Activated T-cell treated with anti-CD3 and anti-CD28 coated beads, Interleukin-2, amount 50 U/mL, for 48 hours (primary cell): ENCODE measurements around the gene NPDC1.
"Not testable (repeated sequence)": the region's sequence is repeated elsewhere in the genome, so short reads cannot be mapped to it uniquely, and the experiment has no call there.

Source experiments
- DNase-seq, 2 experiments: peaks; one replicate each; pipeline ENCODE4 v3.0.0-alpha.2; 2020

Gene NPDC1

GRCh38 chr9:137074657-137075274 lies 28.8 kb upstream of the NPDC1 start:
- no peak for DNase-seq

- no peak for DNase-seq
Observed at GRCh38 chr9:137073992-137074399, 28.0 kb upstream of the NPDC1 start.

GRCh38 chr9:137071282-137071681 lies 25.3 kb upstream of the NPDC1 start:
- no peak for DNase-seq

DNA sequence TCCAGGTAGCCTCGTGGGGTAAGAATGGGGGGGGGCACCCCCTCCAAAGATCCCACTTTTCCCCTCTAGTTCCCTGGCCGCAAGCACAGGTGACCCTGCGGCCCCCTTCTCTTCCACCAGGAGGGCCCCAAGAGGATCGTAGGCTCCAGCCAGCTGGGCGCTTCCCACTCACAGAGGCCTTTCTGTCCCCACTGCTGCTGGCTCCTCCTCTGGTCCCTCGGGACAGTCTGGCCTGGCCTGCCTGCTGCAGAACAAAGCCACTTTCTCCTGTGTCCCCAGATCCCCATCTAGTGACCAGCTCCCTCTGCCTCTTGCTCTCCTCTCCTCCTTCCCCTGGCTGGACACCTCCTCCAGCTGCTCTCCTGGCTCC lies 24.9 kb upstream of the NPDC1 start:
- DNase-seq: no peak

GRCh38 chr9:137070201-137070905 lies 24.4 kb upstream of the NPDC1 start, which contains the start of gene SAPCD2:
Gene SAPCD2, minus strand, starts transcription at chr9:137070557. Its CDS starts 97 bp downstream, at chr9:137070460.
- DNase-seq: peak; percentile 86 to 88

DNA sequence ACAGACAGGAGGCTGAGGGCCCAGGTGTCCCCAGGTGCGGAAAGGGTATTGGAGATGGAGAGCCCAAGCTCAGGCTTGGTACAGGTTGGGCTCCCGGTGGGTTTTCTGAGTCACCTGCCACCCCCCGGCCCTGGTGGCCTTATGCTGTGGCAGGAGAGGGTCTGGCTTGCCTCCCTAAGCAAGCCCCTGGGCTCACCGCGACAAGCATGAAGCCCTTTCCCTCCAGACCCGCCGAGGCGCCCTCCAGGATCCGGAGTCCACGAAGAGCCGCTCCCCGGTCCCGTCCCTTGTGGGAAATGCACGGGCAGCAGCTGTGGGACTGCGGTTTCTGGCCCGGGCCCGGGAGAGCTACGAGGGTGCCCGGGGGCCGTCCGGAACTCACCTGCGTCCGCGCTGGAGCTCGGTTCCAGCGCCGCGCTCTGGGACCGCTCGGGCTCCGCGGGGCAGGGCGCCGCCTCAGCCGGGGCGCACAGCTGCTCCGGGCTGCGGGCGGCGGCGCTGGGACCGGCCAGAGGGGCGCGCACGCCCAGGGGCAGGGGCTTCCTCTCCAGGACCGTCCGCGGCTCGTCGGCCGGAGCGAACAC lies 23.6 kb upstream of the NPDC1 start:
- no peak for DNase-seq

DNA sequence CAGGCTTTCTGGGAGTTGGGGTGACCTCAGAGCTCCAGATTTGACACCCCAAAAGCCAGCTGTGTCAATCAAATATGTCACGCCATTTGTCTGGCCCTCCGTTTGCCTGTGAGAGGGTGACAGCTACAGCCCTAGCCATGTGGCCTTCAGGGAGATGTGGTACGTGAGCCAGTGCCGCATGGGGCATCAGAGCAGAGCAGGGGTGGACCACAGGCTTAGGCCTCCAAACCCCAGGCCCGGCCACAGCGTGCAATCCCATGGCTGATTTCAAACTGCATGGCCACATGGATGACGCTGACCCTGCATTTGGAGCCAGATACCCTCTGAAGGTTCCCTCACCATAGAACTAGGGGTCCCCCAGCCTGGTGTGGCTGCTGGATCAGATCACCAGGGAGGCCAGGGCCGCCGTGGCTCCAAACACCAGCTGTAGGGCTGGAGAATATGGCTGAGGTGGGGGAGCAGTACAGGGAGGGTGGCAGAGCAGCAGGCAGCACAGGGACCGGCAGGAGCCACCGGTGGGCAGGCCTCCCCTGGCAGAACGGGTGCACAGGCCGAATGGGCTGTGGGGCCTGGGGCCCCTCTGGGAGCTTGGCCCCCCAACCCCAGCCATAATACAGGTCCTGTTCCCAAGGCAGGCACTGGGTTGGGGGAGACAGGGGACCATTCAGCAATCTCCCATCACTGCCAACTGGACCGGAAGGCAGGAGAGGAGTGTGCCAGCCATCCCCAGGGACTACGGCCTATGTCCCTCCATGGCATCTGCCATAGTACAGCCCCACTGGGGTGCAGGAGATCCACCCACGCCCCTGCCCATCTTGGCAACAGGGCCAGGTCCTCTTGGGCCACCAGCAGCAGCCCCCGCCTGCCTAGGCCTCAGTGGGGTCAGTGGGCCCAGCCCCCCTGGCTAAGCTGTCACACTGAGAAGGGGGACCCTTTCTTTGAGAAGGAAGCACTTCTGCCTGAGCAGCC lies 22.8 kb upstream of the NPDC1 start:
- DNase-seq: no peak

DNA sequence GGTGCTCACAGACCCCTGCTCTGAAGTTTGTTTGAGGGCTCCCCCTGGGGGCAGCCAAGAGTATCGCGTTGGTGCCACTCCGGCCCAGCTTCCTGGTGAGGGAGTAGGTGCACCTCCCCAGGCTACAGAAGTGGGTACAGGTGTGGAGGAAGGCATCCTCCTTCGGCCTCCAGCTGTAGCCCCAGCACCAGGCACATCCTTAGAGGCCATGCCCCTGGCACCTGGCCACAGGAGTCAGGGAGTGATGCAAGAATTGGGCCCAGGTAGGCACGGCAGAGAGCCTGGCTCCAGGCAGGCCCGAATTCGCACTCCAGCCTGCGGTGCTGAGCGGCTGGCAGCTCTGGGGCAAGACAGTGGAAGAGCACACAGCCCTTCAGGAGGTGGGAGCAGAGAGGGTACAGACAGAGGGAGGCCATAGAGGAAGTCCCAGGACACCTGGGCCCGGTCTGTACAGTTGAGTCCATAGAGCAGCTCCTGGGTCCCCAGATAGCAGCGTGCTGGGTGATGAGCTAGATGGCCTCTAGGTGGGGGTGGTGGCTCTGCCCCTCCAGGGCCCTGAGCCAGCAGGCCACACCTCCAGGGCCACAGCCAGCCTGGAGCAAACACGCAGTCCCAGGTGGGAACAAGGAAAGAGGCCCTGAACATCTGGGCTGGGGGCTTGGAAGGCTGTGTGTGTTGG lies 22.0 kb upstream of the NPDC1 start:
- DNase-seq: peak; percentile 92 to 93

DNA sequence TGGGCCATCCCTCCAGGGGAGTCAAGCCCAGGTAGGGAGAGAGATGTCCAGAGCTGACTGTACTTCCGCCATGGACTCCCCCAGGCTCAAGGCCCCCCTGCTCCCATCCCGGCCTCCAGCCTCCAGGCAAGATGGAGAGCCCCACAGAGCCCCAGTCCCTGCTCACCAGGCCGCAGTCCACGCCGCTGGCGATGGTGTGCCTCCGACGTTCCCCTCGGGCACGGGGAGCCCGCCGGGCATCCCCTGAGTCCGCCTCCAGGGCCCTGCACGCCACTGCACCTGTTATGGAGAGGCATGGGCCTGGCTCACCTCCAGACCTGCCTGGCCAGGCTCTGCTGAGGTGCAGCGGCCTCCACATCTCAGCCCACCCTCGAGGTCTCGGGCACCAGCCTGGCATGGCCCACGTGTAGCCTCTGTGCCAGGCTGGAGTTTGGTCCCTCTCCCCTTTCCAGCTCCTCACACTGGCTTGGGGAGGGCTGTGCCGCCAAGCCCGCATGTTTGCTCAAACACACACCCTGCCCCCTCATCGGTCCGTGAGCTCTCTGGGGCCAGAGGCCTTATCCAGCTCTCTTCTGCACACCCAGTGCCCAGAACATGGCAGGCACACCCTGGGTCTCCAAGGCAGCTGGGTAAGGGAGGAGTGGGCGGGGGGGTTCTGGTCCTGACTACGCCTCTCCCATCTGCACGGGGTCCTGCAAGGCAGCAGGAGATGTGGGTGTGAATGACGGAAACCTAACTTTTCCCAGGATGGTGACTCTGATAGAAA lies 20.3 kb upstream of the NPDC1 start:
- DNase-seq: no peak

GRCh38 chr9:137065336-137065967 lies 19.5 kb upstream of the NPDC1 start:
- DNase-seq: no peak

GRCh38 chr9:137064880-137065164 lies 18.8 kb upstream of the NPDC1 start:
- DNase-seq: no peak

- DNase-seq: peak; percentile 81 to 83
Observed at GRCh38 chr9:137064027-137064879, 18.3 kb upstream of the NPDC1 start.

GRCh38 chr9:137063311-137064026 lies 17.5 kb upstream of the NPDC1 start:
- no peak for DNase-seq

- DNase-seq: not testable (repeated sequence)
Observed at GRCh38 chr9:137062798-137063197, 16.8 kb upstream of the NPDC1 start.

DNA sequence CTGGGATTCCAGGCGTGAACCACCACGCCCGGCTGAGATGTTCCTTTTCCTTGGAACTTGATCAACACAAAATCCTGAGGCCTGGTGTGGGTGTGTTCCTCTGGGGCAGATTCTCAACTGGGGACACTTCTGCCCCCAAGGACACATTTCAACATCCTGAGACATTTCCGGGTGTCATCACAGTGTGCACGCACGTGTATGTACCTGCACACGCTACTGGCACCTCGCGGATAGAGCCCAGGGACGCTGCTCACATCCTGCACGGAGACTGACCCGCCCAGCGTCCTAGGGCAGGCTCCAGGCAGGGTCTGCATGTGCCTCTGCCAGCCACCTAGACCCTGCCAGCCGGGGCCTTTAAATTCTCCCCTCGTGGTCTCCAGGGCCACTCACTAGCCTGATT lies 16.4 kb upstream of the NPDC1 start:
- no peak for DNase-seq

GRCh38 chr9:137058521-137059234 lies 12.7 kb upstream of the NPDC1 start:
- DNase-seq: no peak

- DNase-seq: no peak
Observed at GRCh38 chr9:137057545-137057944, 11.6 kb upstream of the NPDC1 start.

GRCh38 chr9:137056739-137057415 lies 10.9 kb upstream of the NPDC1 start:
- no peak for DNase-seq
